NCI-H82 (cell line): Measurements from ENCODE around the gene HLA-DMA.
"Not testable (repeated sequence)": the region's sequence is repeated elsewhere in the genome, so short reads cannot be mapped to it uniquely, and the experiment has no call there.

ENCODE experiments used
- DNase-seq: peaks from one replicate; lab custom pipeline; 2025; lab: John Stamatoyannopoulos, UW

The HLA-DMA gene

DNA sequence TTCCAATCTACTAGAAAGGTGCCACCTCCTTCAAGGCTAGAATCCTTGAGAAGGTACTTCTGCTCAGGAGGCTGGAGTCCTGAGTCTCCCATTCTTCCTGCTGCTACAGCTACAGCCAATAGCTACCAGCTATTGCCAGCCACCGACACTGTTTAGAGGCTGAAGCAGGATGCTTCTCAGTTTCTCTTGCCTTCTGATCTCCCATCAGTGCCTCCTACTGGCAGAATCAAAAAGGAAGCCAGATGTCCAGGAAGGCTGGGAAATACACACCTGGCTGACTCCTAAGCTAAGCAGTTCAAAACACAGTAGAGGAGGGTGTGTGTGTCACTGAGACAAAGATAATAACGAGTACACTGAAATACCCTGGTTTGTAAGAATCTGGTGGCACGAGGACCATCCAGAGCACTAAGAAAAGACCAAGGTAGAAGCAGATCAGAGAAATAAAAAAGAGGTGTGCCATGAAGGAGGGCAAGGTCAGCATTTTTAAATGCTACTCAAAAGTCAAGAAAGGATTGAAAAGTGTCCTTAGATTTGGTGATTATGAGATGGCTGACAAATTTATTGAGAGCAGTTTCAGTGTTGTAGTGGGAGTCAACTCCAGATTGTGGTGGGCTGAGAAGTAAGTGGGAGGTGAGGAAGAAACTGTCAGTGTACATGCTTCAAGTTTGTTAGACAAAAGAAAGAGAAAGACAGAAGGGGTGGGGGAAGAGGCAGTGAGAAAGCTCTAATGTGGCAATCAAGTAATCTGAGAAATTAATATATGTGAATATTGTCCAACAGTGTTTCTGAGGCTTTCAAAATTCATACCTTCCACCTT, 2.3 kb upstream of the HLA-DMA start:
- DNase-seq: peak; percentile 64

GRCh38 chr6:32954267-32954666, 1.4 kb upstream of the HLA-DMA start:
- no peak for DNase-seq

DNA sequence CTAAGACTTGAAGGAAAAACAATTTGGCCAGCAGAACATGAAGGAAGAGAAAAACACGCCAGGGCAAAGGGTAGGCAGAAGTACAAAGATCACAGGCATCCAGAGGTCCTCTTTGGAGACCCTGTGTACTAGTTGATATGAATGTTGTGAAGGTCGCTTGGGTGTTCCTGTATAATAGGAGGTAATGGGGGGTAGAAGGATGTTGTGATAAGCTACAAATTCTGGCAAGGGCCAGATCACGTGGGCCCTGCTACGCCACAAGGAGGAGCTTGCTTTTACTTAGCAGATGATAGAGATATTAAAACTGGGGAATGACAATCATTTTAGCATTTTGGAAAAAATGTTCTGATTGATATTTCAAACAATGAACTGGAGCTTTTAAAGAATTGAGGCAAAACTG, 878 bp upstream of the HLA-DMA start:
- no peak for DNase-seq

DNA sequence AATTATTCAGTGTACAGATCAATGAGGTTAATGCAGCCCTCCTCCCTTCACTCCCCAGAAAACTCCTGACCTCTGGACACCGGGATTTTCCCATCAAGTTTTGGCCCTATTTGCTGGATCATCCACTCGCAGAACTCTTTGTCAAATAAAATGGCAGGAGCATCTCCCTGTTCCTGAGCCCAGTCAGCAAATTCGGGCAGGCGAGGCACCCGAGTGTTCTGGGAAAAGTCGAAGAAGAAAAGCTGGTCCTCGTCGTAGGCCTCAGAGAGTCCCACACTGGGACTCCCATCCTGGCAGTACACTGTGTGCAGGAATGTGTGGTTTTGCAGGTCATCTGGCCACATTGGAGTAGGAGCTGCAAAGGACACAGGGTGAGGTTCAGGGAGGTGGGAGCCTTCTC, 2.4 kb downstream of the HLA-DMA start:
- DNase-seq: no peak

GRCh38 chr6:32950010-32950409, 2.9 kb downstream of the HLA-DMA start:
- no peak for DNase-seq

- no peak for DNase-seq
Measured at GRCh38 chr6:32949113-32949512, 3.8 kb downstream of the HLA-DMA start.

DNA sequence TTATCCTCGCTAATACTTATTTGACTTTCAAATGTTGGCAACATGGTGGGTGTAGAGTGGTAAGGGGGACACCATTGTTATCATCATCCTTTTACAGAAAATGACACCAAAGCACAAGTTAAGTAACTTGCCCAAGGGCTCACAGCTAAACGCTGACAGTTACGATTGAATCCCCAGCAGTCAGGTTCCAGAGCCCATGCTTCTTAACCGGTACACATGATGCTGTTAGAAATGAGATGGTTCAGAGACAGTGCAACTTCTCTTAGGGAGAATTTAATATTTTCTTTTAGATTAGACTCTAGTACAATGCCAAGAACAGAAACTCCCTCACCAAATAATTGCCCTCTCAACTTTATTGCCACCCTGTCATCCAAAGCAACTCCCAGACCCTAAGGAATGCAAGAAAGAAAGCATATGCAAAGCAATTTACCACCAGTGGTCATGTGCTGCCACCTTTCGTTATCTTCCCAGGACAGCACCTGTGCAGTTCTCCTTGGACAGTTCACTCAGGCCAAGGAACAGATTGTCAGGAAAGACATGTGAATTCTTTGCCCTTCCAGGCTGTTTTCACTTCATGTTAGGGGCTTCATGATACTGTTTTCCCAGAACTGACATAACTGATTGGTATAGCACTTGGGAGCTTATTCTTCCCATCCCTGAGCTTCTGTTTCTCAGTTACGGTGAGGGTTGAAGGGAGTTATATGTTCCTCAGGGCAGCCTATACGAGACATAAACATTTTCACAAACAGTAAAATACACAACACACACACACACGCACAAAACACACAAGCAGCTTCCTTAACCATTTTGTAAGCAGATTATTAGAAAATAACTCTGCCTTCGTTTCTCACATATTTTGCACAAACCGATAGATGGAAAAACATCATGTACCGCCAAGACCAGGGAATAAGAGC, 5.1 kb downstream of the HLA-DMA start:
- peak; percentile 60 for DNase-seq

DNA sequence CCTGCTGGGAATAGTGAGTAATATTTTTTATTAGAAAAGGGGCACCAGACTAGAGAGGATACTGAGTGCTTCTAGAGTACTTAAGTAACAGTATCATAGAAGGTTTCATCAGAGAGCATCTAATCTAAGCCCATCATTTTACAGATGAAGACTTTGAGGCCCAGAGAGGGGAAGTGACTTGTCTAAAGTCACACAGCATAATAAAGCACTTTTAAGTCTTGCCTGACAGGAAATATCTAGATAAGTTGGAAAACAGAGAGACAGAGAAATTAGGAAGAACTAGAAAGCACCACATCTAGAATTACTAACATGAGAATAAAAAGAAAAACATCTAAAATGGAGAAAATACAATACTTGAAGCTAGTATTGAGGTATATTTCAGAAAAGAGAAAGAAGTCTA, 6.0 kb downstream of the HLA-DMA start:
- DNase-seq: no peak

- DNase-seq: no peak
Measured at GRCh38 chr6:32945953-32946352, 6.9 kb downstream of the HLA-DMA start.

- DNase-seq: no peak
Measured at GRCh38 chr6:32945108-32945760, 7.7 kb downstream of the HLA-DMA start.

DNA sequence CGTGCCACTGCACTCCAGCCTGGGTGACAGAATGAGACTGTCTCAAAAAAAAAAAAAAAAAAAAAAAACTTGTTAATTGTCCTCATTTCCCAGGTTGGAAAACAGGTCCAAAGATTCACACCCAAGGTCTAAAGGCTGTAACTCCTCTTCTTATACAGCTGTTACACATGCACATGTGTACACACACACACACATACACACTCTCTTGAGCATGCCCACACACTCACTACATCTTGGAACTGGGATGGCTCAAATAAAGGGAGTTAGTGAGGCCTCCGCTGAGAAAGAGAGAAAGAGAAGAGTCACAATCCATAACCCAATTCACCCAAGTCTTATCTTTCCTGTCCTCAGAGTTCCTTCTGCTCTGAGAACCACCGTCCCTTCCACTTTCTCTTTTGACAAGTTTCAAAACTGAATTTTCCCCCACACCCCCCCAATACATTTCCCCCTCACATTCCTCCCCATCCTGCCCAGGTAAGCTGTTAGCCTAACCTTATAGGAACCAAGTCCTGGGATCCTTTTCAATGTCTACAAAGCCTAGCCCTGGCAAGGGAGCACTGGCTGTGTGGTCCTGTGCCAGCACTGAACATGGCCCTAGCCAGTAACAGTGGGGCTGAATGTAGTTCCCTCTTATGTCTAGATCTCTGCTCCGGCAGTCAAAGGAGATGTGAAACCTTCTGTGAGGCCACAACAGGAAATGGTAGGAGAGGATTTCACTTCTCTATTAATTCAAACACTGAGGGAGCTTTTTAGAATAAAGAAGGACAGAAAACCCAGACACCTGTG, 8.8 kb downstream of the HLA-DMA start:
- DNase-seq: no peak

- DNase-seq: not testable (repeated sequence)
Measured at GRCh38 chr6:32942555-32943123, 10.3 kb downstream of the HLA-DMA start.

GRCh38 chr6:32941214-32941768, 11.6 kb downstream of the HLA-DMA start:
- DNase-seq: no peak

DNA sequence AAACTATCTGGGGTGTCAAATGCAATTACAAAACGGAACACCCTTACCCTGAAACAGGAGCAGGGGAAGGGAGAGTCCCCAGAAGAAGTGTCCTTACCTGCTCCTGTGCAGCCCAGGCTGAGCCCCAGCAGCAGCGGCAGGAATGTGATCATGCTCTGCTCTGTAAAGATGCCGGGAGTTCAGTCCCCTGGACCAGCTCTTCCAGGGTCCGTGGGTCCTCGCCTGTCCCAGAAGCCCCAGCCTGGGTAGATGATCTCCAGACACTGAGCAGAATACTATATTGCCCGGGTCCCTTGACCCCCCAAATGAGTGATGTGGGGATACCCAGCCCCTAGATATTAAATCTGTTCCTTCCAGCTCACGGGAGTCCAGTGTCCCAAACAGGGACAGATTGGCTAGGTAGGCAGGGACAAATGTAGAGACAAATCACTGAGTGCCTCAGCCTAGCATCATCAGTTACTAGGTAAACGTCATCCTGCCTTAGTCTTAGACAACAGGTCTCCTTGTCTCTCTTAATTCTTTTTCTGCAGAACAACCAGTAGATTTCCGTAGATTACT, 12.2 kb downstream of the HLA-DMA start, which contains the start of gene HLA-DMB:
Gene HLA-DMB (minus strand): TSS at position 373 of the 558 bp plus-strand sequence. CDS start 221 bp downstream, at position 152.
- DNase-seq: peak; percentile 66

DNA sequence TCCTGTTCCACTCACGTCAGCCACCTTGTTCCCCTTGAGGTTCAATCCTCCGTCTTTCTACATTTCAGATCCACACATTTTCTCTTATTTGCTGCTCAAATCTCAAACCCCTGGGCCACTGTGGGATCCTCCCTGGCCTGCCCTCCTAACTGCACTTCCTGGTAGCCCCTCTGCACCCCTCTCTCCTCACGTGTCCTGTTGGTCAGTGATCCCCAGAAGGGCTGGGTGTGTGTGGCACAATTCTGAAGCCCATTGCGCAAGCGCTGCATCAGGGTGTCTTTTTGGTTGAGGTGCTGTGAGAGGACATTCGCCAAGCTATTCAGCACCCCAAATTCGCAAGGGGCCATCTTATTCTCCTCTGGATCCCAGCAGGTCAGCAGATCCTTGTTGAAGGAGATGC, 14.4 kb downstream of the HLA-DMA start:
- no peak for DNase-seq

- DNase-seq: no peak
Measured at GRCh38 chr6:32937230-32937633, 15.7 kb downstream of the HLA-DMA start.

DNA sequence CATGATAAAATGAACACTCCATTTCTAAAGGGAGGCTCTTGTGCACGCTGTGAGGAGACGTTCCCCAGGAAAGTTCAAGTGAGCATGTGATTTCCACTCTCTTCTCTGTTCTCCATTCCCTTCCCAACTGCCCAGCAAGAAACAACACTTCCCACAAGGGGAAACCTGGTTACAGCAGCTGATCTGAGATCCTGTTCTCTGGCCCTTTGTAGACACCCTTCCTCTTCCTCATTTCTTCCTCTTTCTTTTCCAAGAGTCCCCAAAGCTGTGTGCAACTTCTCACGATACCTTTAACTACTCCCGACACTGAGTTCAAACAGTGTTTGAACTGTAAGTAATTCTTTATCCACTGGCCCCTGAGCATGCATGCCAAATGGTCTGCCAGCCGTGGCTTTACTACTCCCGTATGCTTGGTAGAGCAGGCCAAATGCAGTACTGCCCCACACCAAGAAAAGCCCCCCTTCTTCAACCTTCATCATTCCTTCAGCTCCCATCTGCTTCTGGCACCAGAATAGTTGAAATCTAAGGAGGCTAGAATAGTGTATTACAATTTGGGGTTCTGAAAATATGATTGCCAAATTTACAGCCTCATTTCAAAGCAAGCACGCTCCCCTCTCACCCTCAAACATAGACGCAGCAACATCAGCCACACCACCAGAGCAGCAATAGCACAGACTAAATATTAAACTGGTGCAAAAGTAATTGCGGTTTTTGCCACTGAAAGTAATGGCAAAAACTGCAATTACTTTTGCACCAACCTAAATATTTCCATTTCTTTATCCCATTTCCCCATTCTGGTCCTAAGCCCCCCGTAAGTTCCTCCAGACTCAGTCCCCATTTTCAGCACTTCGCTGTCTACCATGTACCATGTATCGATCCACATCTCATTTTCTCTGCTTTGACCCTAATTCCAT, 16.4 kb downstream of the HLA-DMA start:
- no peak for DNase-seq

- no peak for DNase-seq
Measured at GRCh38 chr6:32935551-32936238, 17.2 kb downstream of the HLA-DMA start.

DNA sequence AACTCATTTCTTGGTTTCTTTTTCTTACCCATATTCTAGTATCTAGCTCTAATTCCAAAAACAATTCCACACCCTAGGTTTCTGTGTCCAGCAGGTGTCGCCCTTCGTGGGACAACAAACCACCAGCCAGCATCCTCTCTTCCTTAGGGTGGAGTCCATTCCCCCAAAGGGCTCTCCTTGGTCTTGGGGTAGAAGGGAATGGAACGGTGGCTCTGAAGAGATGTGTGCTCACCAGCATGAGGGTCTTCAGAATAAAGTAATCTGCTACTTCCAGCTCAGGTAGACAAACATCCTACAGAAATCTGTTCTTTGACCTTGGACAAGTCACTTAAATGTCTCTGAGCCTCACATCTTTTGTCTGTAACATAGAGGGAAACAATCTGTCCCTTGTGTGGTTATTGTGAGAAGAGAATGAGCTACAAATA, 19.2 kb downstream of the HLA-DMA start:
- peak; percentile 80 for DNase-seq
